HepG2 (cell line): ENCODE results near the gene SYNGR2. TPM values are rescaled to one million over a fixed set of nuclear protein-coding genes. Genes with fewer than 3 reads are reported as not detected.
A peak's percentile ranks its signal among the peaks of the same experiment; 100 is the strongest.

Experiments used
- AGO2 ChIP-seq: fragments of 200-400 bp; formaldehyde crosslinking; optimal IDR thresholded peaks from 2 replicates; pipeline ENCODE3; 2017; ENCODE audit warnings: mild to moderate bottlenecking, low read depth, low read length, moderate library complexity
- CHD2 ChIP-seq: IDR thresholded peaks from 2 replicates; pipeline ENCODE4 v1.6.1; 2011; ENCODE audit warnings: low read depth, low read length, improper control_type of control experiment
- DNMT1 ChIP-seq: sonication (generic); formaldehyde crosslinking; IDR thresholded peaks from 2 replicates; pipeline ENCODE4 v1.5.1; 2020; ENCODE audit warnings: mild to moderate bottlenecking, missing genetic modification reagents
- GABPB1 ChIP-seq: IDR thresholded peaks from 2 replicates; pipeline ENCODE4 v1.6.1; 2016; ENCODE audit warnings: mild to moderate bottlenecking, missing genetic modification reagents, moderate library complexity, missing compliant biosample characterization
- HMGXB4 ChIP-seq, 2 experiments: sonication (generic) in 1 of 2; formaldehyde crosslinking in 1 of 2; IDR thresholded peaks; 2 replicates each; pipeline versions ENCODE4 v1.4.0 to v1.6.1; 2018 to 2020; ENCODE audit warnings: missing genetic modification reagents in 2 of 2, borderline replicate concordance in 1 of 2, low read depth in 1 of 2, mild to moderate bottlenecking in 1 of 2, missing biosample characterization in 1 of 2
- HNRNPL ChIP-seq: fragments of 200-400 bp; formaldehyde crosslinking; IDR thresholded peaks from 2 replicates; pipeline ENCODE4 v1.6.1; 2017; ENCODE audit warnings: mild to moderate bottlenecking, low read depth, low read length
- JUN ChIP-seq: sonication (generic); formaldehyde crosslinking; IDR thresholded peaks from 2 replicates; pipeline ENCODE4 v1.4.0; 2020; ENCODE audit warnings: mild to moderate bottlenecking, missing genetic modification reagents
- MEF2D ChIP-seq: sonication (generic); formaldehyde crosslinking; IDR thresholded peaks from 2 replicates; pipeline ENCODE4 v1.5.1; 2020; ENCODE audit warnings: mild to moderate bottlenecking, missing genetic modification reagents
- MYPOP ChIP-seq: sonication (generic); formaldehyde crosslinking; IDR thresholded peaks from 2 replicates; pipeline ENCODE4 v1.8.1; 2023; ENCODE audit warnings: mild to moderate bottlenecking, moderate library complexity, missing genetic modification reagents
- RAD21 ChIP-seq: fragments of 450-650 bp; formaldehyde crosslinking; IDR thresholded peaks from 2 replicates; pipeline ENCODE4 v1.5.0; 2020; ENCODE audit warnings: mild to moderate bottlenecking
- SKI ChIP-seq: fragments of 450-650 bp; IDR thresholded peaks from one replicate; pipeline ENCODE4 v1.6.1; 2018; ENCODE audit warnings: mild to moderate bottlenecking; ENCODE audit not compliant: partially characterized antibody
- SMARCC2 ChIP-seq: fragments of 450-650 bp; IDR thresholded peaks from 2 replicates; pipeline ENCODE4 v1.6.1; 2017; ENCODE audit warnings: antibody characterized with exemption, mild to moderate bottlenecking
- SYNCRIP ChIP-seq: fragments of 200-400 bp; formaldehyde crosslinking; IDR thresholded peaks from 2 replicates; pipeline ENCODE4 v1.6.1; 2018; ENCODE audit warnings: mild to moderate bottlenecking, low read depth, low read length; ENCODE audit not compliant: insufficient read depth
- TBX2 ChIP-seq: sonication (generic); formaldehyde crosslinking; IDR thresholded peaks from 2 replicates; pipeline ENCODE4 v1.5.0; 2020; ENCODE audit warnings: missing genetic modification reagents, mild to moderate bottlenecking, borderline replicate concordance
- TP53 ChIP-seq: sonication (generic); formaldehyde crosslinking; conservative IDR thresholded peaks from 2 replicates; pipeline ENCODE4 v1.4.0; 2020; ENCODE audit warnings: missing genetic modification reagents
- ZNF138 ChIP-seq: sonication (generic); formaldehyde crosslinking; IDR thresholded peaks from 2 replicates; pipeline ENCODE4 v1.5.0; 2020; ENCODE audit warnings: mild to moderate bottlenecking, low read depth, missing genetic modification reagents
- ZNF563 ChIP-seq: sonication (generic); formaldehyde crosslinking; IDR thresholded peaks from 2 replicates; pipeline ENCODE4 v1.8.0; 2022; ENCODE audit warnings: mild to moderate bottlenecking, moderate library complexity, missing genetic modification reagents
- ZNF589 ChIP-seq: sonication (generic); formaldehyde crosslinking; conservative IDR thresholded peaks from 2 replicates; pipeline ENCODE4 v1.8.0; 2022; ENCODE audit warnings: mild to moderate bottlenecking, moderate library complexity, missing genetic modification reagents
- ZNF687 ChIP-seq: sonication (generic); formaldehyde crosslinking; IDR thresholded peaks from 2 replicates; pipeline ENCODE4 v1.5.1; 2020; ENCODE audit warnings: mild to moderate bottlenecking, missing genetic modification reagents, moderate library complexity
- polyA plus RNA-seq, 8 experiments: library from polyadenylated mRNA; depleted of rRNA in 3 of 8; stranded (reverse) in 7 of 8; unstranded in 1 of 8; fragments of >200 nt; fragmentation: Illumina TruSeq in 4 of 8; extraction: Trizol in 4 of 8; gene quantifications; 2 replicates each; pipeline versions ENCODE4 v1.2.1 to v1.2.3, GENCODE V29; 2011 to 2016; ENCODE audit warnings: low read depth in 4 of 8, missing spikeins in 1 of 8, mixed read lengths in 1 of 8; ENCODE audit not compliant: insufficient read depth in 1 of 8
- total RNA-seq, 5 experiments: library from RNA; depleted of rRNA; stranded (reverse); fragments of >200 nt; fragmentation: Illumina TruSeq; extraction: Trizol; gene quantifications; 2 replicates each; pipeline ENCODE4 v1.2.3, GENCODE V29; 2016; ENCODE audit warnings: low read depth in 1 of 5
- TF ChIP-seq, protein P1 (sequence below): sonication (generic); formaldehyde crosslinking; conservative IDR thresholded peaks from 2 replicates; pipeline ENCODE4 v1.4.0; 2020; ENCODE audit warnings: missing genetic modification reagents

SYNGR2 gene
- total and polyA plus RNA-seq, 2 of the 13 experiments (the other 11 are each of a cell fraction or from before 2014, with no cell fraction given): 46.7 to 170 TPM

DNA sequence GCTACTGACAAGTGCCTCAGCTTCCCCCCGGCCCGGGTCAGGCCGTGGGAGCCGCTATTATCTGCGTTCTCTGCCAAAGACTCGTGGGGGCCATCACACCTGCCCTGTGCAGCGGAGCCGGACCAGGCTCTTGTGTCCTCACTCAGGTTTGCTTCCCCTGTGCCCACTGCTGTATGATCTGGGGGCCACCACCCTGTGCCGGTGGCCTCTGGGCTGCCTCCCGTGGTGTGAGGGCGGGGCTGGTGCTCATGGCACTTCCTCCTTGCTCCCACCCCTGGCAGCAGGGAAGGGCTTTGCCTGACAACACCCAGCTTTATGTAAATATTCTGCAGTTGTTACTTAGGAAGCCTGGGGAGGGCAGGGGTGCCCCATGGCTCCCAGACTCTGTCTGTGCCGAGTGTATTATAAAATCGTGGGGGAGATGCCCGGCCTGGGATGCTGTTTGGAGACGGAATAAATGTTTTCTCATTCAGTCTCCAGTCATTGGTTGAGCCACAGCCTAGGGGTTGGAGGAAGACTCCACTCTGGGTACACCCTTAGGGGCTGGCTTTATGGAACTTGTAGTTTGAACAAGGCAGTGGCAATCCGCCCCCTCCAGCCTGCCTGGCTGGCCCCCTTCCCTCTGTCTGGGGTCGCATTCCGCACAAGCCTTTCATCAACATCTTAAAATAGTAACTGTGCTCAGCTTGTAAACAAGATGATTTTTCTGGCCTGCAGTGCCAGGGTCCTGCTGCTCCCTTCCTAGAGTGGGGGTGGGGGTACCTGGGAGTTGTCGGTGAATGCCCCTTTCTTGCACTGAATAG is 4.1 kb downstream of the SYNGR2 start (continued):
- TF ChIP-seq MYPOP (CRISPR knock-in tag) (no peak), AGO2 (peak; percentile 85), HMGXB4 (CRISPR knock-in tag; IDR thresholded peaks at IDR 0.05; ENCODE audit: borderline replicate concordance in 1 of 2, low read depth in 1 of 2) (0 out of 4 replicates have a peak, but pooled peaks of 1 of the 2 experiments have one; percentile 29), ZNF563 (CRISPR knock-in tag) (no peak), TP53 (CRISPR knock-in tag) (no peak), SKI (no peak), ZNF138 (CRISPR knock-in tag) (no peak), ZNF589 (CRISPR knock-in tag) (no peak), SMARCC2 (no peak), JUN (CRISPR knock-in tag) (no peak), DNMT1 (CRISPR knock-in tag) (no peak), RAD21 (no peak), GABPB1 (CRISPR knock-in tag) (no peak), ZNF687 (CRISPR knock-in tag) (peak; percentile 28; the same call in 1 of the 2 replicates), CHD2 (no peak), SYNCRIP (no peak), TBX2 (CRISPR knock-in tag) (no peak), MEF2D (CRISPR knock-in tag) (peak; percentile 78), HNRNPL (0 out of 2 replicates have a peak, but pooled peaks have one; percentile 22)
- TF ChIP-seq, protein P1, sequence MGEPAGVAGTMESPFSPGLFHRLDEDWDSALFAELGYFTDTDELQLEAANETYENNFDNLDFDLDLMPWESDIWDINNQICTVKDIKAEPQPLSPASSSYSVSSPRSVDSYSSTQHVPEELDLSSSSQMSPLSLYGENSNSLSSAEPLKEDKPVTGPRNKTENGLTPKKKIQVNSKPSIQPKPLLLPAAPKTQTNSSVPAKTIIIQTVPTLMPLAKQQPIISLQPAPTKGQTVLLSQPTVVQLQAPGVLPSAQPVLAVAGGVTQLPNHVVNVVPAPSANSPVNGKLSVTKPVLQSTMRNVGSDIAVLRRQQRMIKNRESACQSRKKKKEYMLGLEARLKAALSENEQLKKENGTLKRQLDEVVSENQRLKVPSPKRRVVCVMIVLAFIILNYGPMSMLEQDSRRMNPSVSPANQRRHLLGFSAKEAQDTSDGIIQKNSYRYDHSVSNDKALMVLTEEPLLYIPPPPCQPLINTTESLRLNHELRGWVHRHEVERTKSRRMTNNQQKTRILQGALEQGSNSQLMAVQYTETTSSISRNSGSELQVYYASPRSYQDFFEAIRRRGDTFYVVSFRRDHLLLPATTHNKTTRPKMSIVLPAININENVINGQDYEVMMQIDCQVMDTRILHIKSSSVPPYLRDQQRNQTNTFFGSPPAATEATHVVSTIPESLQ: no peak
